DND-41 (cell line): ENCODE results near the gene PPP2R2D.

Experiments
- EZH2 ChIP-seq: IDR thresholded peaks from 3 replicates; pipeline ENCODE4 v1.6.1; 2012; ENCODE audit warnings: borderline replicate concordance, low read depth, mild to moderate bottlenecking, moderate library complexity, low read length, inconsistent platforms; ENCODE audit not compliant: severe bottlenecking
- TF ChIP-seq, protein P1 (sequence below): IDR thresholded peaks from 2 replicates; pipeline ENCODE4 v1.5.1; 2012; ENCODE audit warnings: borderline replicate concordance, low read length, moderate library complexity, mild to moderate bottlenecking; ENCODE audit not compliant: poor library complexity, severe bottlenecking; ENCODE audit errors: extremely low read depth

GRCh38 chr10:131882590-131883451 lies 18.0 kb upstream of the PPP2R2D start:
- TF ChIP-seq, protein P1, sequence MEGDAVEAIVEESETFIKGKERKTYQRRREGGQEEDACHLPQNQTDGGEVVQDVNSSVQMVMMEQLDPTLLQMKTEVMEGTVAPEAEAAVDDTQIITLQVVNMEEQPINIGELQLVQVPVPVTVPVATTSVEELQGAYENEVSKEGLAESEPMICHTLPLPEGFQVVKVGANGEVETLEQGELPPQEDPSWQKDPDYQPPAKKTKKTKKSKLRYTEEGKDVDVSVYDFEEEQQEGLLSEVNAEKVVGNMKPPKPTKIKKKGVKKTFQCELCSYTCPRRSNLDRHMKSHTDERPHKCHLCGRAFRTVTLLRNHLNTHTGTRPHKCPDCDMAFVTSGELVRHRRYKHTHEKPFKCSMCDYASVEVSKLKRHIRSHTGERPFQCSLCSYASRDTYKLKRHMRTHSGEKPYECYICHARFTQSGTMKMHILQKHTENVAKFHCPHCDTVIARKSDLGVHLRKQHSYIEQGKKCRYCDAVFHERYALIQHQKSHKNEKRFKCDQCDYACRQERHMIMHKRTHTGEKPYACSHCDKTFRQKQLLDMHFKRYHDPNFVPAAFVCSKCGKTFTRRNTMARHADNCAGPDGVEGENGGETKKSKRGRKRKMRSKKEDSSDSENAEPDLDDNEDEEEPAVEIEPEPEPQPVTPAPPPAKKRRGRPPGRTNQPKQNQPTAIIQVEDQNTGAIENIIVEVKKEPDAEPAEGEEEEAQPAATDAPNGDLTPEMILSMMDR = no peak
- no peak for TF ChIP-seq EZH2
